Mucosa of gallbladder (tissue), 1 donor: Measurements from ENCODE around the gene CEACAM8. TPM values are rescaled to one million over a fixed set of nuclear protein-coding genes. Genes with fewer than 3 reads are reported as not detected.
"Not testable (repeated sequence)": the region's sequence is repeated elsewhere in the genome, so short reads cannot be mapped to it uniquely, and the experiment has no call there.

ENCODE experiments used
- DNase-seq: peaks from one replicate; pipeline ENCODE4 v3.0.0-alpha.2; 2020; ENCODE audit warnings: low spot score
- total RNA-seq: library from RNA; stranded (reverse); gene quantifications from one replicate; pipeline ENCODE4 v1.2.1, GENCODE V29; 2021
- donor health status: DM: no; HTN: no; CAD: no.

Gene CEACAM8
- not detected for total RNA-seq

DNA sequence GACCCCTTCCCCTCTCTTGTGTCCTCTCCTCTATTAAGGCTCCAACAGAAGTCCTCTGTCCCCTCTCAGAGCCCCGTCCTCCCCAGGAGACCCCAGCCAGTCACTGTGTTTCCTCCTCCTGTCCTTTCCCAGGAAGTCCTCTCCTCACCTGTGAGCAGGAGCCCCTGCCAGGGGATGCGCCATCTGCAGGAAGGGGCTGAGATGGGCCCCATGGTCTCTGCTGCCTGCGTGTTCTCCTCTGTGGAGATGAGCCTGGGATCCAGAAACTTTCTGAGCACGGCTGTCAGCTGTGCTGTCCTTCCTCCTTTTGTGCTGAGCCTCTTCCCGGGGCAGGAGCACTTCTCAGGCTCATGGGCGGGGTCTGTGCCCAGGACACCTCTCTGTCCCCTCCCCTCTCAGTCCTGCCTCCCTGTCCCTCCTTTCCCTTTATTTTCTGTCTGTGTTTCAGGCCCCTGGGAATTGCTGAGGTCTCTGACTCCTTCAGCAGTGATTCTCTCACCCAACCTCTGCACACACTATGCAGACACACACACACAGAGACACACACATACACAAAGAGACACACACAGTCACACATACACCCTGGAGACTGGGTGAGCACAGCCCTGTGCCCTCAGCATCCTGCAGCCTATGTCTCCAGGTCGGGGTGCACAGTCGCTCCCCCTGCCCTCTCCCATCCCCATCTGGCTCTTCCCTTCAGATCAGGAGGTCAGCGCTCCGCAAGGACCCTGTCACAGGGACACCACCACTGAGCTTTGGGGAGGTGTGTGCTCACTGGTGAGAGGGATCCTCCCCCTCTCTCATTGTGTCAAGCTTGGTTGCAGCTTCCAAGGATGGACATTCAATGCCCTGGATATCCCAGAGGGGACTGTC lies at the start of gene CEACAM8:
Gene CEACAM8, minus strand, starts transcription at position 308 of the 873 bp plus-strand sequence. Its CDS starts 96 bp downstream, at position 212.
- DNase-seq, result no peak

DNA sequence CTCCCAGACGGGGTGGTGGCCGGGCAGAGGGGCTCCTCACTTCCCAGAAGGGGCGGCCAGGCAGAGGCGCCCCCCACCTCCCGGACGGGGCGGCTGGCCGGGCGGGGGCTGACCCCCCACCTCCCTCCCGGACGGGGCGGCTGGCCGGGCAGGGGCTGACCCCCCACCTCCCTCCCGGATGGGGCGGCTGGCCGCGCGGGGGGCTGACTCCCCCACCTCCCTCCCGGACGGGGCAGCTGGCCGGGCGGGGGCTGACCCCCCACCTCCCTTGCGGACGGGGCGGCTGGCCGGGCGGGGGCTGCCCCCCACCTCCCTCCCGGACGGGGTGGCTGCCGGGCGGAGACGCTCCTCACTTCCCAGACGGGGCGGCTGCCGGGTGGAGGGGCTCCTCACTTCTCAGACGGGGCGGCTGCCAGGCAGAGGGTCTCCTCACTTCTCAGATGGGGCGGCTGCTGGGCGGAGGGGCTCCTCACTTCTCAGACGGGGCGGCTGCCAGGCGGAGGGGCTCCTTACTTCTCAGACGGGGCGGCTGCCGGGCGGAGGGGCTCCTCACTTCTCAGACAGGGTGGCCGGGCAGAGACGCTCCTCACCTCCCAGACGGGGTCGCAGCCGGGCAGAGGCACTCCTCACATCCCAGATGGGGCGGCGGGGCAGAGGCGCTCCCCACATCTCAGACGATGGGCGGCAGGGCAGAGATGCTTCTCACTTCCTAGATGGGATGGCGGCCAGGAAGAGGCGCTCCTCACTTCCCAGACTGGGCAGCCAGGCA lies 44.8 kb upstream of the CEACAM8 start:
- not testable (repeated sequence) for DNase-seq

DNA sequence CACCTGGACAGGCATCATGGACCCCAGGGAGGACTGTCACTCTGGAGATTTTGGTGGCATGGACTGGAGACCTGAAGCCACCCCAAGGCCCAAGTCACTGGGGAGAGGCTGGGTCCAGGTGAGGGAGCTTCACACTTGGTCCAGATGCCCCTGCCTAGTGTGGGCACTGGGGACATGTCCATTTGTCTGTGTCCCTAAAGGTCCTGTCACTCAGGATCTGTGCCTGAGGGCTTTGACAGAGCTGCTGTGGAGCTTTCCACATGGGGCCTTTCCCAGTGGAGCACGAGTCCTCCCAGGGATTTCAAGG lies 40.5 kb upstream of the CEACAM8 start:
- no peak for DNase-seq

DNA sequence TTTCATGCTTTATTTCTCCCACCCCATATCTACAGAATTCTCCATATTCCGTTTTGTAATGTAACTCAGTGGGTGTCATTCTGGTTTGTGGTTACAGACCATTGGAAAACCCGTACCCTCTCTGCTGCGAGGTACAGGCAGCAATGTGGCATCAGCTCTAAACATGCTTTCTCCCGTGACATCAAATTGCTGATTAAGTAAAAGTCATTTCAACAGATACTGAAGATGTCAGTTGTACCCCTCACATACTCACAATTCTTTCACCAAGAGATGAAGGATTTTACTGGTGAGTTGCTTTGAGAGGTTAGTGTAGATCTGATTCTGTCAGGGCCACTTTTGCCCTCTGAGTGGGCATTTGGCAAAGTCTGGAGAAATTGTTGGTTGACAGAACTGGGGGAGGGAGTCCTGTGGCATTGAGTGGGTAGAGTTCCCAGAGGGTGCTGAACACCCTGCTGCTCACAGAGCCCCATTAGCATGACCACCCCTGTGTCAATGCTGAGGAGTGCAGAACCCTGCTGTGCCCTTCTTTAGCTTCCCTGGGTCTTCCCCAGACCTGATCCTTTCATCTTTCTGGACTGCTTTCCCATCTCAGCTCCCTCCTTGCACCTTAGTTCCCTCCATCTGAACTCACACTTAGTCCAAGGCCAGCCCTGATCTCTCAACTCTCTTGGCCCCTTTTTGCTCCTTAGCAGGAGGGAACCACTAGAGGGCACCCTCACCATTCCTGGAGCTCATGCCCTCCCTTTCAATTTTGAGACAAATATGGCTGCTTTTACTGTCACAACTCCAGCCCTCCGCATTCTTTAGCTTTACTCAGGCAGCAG lies 39.9 kb upstream of the CEACAM8 start:
- no peak for DNase-seq

DNA sequence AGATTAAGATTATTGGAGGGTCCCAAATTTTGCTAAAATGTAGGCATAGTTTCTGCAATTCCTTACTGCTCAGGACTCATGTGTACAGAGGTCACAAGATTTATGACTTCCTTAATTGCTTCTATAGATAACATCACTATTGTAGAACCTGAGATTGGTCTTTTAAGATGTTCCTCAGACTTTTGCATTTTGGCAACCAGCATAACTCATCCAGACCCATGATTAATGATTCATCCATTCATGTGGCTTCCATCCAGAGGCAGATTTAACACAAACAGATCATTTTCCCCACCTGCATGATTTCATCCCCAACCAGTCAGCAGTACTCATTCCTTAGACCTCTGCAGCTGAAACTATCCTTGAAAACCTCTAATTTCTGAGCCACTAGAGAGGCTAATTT lies 34.5 kb upstream of the CEACAM8 start:
- DNase-seq, result no peak

DNA sequence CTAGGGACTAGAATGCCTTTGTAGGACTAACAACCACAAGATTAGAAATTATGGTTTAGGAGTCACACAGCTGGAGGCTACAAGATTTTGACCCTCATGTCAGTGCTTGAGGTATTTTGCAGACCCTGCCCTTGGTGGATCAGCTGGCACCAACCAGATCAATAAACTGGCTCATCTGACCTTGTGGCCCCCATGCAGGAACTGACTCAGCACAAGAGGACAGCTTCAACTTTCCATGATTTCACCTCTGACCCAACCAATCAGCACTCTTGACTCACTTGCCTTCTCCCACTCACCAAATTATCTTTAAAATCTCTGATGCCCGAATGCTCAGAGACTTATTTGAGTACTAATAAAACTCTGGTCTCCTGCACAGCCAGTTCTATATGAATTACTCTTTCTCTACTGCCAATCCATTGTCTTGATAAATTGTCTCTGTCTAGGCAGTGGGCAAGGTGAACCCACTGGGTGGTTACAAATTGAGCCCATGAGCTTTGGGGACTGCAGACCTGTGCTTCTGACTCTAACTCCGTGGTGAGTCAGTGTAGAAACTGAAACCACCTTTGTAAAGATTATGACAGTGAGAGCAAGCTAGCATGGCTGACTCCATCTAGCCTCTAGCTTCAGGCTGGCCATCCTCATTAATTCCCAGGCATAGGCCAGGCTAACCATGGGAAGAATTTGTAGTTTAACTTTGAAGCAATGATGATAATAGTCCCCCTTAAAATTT lies 33.9 kb upstream of the CEACAM8 start:
- DNase-seq, result no peak

DNA sequence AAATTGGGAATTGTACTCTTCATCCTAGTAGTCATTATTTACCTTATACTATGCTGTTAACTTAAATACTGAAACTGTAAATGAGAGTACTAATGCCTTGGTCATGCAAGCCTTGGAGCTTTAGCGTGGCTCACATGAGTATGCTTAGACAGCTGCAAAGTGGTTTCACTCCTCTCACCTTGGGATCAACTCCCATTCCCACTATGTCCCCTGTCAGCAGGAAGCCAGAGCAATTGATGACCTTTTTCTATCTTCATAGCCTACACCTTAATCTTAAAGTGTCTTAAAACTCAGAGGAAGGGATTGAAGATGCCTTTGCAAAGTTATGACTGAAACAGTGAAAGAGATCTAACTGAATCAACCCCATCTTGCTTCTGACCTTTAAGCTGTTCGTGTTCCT lies 33.2 kb upstream of the CEACAM8 start:
- no peak for DNase-seq

DNA sequence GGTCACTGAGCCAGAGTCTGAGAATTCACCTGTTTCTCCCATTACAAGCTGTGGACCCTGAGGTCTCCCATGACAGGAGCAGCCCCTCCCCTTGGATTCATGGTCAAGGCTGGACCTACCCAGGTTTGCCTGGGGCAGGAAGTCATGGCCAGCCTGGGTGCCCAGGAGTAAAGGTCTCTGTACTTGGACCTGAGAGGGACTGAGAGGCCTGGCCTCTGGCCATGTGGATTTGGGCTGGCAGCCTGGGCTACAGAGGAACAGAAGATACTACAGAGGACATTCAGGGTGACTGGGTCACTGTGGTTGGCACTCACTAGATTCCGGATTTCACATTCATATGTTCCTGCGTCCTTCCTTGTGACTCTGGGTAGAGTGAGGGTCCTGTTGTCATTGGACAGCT lies 31.5 kb upstream of the CEACAM8 start:
- DNase-seq, result no peak

DNA sequence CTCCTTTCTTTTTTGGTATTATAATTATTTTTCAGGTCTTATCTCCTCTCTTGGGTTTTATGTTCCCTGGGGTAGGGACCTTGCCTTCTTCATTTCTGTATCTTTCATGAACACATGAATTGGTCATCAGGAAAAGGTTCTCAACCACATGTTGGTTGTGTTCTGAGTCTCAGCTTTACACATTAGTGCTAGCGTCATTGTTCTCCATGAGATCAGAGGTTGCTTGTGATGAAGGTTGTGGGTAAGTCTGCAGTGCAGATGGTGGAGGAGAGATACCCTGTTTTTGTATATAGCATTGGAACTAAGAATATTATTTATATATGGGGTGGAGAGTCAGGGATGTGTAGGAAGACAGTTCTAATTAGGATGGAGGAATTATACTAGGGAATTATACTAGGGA lies 24.5 kb upstream of the CEACAM8 start:
- DNase-seq, result no peak

DNA sequence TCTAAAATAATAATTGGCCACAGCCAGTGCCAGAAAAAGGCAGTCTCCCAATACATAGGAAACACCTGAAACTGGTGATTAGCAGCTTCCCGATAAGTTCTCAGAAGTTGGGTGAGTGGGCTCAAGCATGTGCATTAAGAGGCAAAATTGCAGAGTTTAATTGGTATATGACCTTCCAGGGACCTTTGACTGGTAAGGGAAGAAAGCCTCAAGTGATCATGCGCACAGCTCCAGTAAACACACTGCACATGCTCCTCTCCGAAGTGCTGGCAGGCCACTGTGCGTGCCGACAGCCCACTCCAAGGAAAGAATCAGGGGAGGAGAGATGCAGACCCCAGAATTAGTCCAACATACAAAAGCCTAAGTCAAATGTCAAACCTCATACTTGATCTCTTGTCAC lies 18.9 kb upstream of the CEACAM8 start:
- DNase-seq, result no peak

DNA sequence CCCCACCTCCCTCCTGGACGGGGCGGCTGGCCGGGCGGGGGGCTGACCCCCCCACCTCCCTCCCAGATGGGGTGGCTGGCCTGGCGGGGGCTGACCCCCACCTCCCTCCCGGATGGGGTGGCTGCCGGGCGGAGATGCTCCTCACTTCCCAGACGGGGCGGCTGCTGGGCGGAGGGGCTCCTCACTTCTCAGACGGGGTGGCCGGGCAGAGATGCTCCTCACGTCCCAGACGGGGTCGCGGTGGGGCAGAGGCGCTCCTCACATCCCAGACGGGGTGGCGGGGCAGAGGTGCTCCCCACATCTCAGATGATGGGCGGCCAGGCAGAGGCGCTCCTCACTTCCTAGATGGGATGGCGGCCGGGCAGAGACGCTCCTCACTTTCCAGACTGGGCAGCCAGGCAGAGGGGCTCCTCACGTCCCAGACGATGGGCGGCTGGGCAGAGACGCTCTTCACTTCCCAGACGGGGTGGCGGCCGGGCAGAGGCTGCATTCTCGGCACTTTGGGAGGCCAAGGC lies 15.7 kb upstream of the CEACAM8 start:
- DNase-seq, result not testable (repeated sequence)

DNA sequence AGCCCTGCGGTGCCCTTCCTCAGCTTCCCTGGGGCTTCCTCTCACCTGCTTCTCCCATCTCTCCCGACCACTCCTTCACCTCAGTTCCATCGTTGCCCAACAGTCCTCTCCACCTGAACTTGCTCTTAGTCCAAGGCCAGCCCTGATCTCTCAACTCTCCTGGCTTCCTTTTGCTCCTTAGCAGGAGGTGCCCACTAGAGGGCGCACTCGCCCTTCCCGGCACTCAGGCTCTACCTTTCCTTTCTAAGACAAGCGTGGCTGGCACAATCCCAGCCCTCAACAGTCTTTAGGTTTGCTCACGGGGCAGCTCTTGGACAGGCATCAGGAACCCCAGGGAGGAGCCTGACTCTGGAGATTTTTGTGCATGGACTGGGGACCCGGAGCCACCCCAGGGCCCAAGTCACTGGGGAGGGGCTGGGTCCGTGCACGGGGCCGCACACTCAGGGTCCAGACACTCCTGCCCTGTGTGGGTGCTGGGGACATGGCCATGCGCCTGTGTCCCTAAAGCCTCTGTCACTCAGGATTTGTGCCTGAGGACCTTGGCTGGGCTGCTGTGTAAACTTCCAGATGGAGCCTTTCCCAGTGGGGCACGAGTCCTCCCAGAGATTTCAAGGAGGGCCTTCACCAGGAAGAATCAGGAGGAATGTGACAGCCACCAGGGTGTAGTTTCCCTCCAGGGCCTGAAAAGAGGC lies 12.1 kb upstream of the CEACAM8 start:
- peak; percentile 28 for DNase-seq

DNA sequence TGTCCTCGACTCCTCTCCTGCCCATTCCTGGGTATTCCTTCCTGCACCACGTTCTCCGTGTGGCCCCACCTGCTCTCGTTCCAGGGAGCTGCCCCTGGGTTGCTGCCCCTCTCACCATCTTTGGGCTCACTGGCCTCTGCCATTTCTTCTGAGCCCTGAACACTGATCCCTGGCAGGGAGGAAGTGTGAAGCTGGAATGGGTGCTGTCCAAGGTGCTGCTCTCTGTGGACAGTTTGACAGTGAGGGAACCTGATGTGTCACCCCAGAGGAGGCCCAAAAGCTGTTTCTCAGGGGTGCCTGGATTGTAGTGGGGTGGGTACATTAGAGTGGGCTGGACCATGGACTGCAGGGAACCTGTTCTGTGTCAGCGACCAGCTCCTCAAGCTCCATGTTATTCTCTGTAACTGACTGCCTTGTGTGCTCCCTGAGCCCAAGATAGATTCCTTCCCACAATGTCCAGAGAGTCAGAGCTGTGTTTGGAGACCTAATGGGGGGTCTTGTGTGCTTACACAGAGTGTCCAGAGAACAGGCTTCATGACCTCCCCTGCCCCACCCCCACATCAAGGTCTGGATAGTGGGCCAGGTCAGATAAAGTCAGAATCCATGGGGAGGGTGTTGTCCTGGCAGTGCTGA lies 7.2 kb upstream of the CEACAM8 start:
- DNase-seq, result peak; percentile 34

DNA sequence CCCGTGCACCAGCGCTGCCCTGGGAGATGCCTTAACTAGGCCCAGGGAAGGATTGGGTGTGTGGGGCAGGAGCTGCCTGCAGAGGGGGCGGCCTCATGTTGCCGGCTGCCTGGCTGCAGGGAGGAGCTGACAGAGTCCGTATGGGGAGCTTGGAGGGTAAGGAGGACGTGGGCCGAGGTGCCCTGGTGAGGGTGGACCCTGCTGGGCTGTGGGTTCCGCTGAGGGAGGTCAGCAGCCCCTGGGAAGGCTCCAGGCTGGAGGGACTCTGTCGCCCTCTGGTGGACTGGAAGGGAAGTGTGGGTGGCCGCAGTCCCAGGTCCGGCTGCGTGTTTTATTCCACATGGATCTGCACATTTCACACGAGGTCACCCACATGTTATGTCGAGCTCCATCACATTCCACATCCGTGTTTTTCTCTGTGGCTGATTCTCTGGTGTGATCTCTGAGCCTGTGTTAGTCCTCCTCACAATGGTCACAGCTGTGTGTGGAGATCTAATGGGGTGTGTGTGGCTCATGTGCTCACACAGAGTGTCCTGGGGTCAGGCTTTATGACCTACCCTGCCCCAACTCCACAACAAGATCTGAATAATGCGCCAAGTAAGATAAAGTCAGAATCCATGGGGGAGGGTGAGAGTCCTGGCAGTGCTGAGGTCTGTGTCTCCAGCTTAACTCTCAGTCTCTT lies 1.8 kb upstream of the CEACAM8 start:
- DNase-seq, result peak; percentile 23

DNA sequence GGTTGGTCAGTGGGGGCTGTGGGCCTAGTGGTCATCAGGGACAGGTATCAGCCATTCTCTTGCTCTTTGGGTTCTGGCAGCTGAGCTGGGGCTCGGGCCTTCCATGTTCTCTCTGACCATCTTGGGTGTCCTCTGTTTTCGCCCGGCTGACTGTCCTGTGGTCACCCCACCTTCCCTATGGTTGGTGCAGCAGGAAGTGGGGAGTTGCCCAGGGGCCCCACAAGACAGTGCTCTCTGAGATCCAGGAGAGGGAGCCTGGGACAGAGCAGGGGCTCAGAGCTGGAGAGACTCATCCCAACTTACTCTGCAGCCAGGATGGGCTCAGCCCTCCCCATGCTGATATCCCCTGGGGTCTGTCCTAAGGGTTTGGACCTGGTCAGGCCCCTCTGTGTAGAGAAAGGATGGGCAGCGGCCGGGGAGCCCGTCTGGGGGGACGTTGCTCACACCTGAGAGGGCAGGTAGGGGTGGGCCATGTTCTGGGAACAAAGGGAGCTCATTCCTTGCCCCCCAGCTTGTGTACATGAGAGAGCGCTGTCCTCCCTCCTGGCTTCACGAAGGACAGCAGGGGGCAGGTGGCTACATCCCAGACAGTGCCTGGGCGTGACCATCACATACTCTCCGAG lies 937 bp upstream of the CEACAM8 start:
- no peak for DNase-seq

DNA sequence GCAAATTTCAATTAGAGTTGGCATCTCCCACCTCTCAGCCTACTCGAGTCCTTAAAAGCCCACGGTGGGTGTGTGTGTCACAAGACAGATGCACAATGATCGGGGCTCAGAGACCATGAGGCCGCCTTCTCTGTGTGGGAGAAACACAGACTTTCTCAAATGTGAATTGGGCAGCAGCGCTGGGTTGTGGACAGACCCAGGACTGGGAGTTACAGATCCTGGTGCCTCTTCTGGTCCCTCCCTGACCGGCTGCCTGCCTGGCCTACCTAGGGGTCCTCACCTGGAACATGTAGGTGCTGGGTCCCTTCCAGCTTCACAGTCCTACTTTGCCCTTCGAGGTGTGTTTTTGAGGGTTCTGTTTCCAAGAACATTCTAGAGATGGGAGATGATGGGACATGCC lies 4.9 kb downstream of the CEACAM8 start:
- DNase-seq, result no peak

DNA sequence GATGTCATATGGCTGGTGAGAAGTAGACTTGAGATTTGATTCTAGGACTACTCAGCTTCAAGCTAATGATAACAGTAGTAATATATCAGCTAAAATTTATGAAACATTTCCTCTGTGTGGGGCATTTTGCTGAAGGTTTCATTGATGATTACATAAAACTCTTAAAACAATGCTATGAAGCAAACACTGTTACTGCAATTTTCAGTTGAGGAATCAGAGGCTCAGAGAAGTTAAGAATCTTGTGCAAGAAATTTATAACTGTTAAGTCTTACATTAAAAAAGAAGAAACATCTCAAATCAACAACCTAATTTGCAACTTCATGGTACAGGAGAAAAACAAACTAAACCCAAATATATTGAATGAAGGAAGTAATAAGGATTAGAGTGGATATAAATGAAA lies 10.3 kb downstream of the CEACAM8 start:
- no peak for DNase-seq

DNA sequence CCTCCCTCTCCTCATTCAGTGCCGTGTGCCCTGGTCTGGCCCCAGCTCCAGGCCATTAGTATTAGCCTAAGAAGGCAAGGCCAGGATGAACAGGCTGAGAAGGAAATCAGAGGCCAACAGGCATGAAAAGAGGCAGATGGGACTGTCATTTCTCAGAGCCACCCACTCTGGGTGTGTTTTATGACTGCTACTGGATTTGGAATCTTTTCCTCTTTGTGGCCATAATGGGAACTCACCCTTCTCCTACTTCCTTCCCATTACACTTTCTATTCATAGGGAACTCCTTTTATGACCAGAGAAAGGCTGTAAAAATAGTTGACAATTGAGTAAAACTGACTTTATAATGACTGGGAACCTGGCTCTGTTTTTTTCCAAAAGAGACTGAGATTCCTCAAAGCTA lies 17.7 kb downstream of the CEACAM8 start:
- no peak for DNase-seq

DNA sequence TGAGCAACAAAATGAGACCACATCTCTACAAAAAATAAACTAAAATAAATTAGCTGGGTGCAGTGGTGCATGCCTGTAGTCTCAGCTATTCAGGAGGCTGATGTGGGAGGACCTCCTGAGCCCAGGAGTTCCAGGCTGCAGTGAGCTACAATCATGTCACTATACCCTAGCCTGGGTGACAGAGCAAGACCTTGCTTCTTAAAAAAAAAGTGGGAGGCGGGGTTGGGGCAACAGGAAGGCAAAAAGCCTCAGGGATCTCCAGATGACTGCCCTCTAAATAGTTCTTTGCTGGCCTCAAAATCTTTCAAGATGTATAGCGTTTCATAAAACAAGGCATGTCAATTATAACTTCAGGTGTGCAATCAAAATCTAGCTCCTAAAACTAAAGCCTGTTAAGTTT lies 18.5 kb downstream of the CEACAM8 start:
- no peak for DNase-seq
